Stromal cell of bone marrow (primary cell): Measurements from ENCODE around the gene CAP2.
A peak's percentile ranks its signal among the peaks of the same experiment; 100 is the strongest.
"Not testable (repeated sequence)": the region's sequence is repeated elsewhere in the genome, so short reads cannot be mapped to it uniquely, and the experiment has no call there.

Experiments
- DNase-seq: peaks from one replicate; pipeline ENCODE4 v3.0.0-alpha.2; 2012; ENCODE audit warnings: low read depth

The CAP2 gene

GRCh38 chr6:17397764-17398194, 4.4 kb downstream of the CAP2 start:
- no peak for DNase-seq

- DNase-seq: not testable (repeated sequence)
Observed at GRCh38 chr6:17405181-17405943, 12.0 kb downstream of the CAP2 start.

GRCh38 chr6:17405944-17406245, 12.5 kb downstream of the CAP2 start:
- DNase-seq: no peak

DNA sequence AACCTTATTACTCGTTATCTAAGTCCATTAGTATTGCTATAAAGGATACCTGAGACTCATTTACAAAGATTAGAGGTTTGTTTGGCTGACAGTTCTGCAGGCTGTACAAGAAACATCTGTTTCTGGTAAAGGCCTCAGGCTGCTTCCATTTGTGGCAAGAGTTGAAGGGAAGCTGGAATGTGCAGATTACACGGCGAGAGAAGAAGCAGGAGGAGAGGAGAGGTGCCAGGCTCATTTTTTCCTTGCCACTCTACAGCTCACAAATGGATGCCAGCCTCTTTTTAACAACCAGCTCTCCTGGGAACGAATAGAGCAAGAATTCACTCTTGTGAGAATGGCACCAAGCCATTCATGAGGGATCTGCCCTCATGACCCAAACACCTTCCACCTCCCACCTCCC, 14.7 kb downstream of the CAP2 start:
- DNase-seq: no peak

DNA sequence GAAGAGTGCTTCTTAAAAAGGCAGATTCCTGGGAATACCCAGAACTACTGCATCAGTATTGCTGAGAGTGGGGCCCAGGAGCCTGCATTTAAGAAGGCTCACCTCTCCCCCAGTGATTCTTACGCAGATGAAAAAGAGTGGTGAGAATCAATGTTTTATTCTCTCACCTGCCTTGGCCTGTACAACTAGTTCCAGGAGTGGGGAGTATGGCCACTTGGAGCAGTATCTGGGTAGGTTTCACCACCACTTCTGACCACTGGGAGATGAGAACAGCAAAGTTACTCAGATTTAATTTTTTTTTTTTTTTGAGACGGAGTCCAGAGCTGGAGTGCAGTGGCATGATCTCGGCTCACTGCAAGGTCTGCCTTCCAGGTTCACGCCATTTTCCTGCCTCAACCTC, 16.9 kb downstream of the CAP2 start:
- no peak for DNase-seq

DNA sequence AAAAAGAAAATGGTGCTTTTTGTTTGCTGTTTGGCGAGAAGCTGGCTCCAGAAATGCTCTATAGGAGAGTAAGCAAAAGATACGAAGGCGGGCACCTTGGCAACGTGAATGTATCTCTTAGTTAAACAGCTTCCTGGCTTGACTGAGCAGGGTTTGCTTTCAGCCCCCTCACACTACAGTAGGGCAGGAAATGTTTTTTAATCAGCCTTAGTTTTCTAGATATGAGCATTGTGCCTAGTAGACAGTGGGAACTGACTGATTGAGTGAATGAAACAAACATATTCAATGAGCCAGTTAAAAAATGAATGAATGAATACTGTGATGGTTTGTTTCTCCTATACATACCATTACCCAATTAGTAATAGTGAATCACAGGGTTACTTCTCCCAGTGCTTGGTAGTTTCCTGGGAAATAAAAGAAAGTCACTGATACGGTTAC, 19.9 kb downstream of the CAP2 start:
- no peak for DNase-seq

DNA sequence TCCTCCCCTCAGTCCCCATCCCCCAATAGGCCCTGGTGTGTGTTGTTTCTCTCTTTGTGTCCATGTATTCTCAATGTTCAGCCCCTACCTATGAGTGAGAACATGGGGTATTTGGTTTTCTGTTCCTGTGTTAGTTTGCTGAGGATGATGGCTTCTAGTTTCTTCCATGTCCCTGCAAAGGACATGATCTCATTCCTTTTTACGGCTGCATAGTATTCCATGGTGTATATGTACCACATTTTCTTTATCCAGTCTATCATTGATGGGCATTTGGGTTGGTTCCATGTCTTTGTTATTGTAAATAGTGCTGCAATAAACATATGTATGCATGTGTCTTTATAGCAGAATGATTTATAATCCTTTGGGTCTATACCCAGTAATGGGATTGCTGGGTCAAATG, 21.0 kb downstream of the CAP2 start:
- DNase-seq: not testable (repeated sequence)

DNA sequence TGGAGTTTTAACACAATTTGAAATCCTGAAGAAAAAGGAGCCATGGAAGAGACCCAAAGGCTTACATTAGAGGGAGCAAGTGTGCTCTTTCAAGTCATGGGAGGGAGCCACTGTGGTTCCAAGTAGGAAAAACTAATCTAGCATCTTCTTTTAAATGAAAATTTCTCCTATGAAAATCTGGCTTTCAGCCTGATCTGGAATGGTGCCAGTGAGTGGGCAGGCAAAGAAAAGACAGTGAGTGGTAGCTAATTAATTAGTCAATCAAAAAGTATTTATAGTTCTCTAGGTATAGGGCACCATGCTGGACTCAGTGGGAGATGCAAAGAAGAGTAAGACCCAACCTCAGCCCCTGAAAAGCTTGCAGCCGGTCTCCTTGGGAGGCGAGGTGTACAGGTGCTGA, 21.9 kb downstream of the CAP2 start:
- DNase-seq: no peak

GRCh38 chr6:17416806-17417205, 23.4 kb downstream of the CAP2 start:
- DNase-seq: no peak

- DNase-seq: peak; percentile 75
Observed at GRCh38 chr6:17417817-17418216, 24.4 kb downstream of the CAP2 start.

DNA sequence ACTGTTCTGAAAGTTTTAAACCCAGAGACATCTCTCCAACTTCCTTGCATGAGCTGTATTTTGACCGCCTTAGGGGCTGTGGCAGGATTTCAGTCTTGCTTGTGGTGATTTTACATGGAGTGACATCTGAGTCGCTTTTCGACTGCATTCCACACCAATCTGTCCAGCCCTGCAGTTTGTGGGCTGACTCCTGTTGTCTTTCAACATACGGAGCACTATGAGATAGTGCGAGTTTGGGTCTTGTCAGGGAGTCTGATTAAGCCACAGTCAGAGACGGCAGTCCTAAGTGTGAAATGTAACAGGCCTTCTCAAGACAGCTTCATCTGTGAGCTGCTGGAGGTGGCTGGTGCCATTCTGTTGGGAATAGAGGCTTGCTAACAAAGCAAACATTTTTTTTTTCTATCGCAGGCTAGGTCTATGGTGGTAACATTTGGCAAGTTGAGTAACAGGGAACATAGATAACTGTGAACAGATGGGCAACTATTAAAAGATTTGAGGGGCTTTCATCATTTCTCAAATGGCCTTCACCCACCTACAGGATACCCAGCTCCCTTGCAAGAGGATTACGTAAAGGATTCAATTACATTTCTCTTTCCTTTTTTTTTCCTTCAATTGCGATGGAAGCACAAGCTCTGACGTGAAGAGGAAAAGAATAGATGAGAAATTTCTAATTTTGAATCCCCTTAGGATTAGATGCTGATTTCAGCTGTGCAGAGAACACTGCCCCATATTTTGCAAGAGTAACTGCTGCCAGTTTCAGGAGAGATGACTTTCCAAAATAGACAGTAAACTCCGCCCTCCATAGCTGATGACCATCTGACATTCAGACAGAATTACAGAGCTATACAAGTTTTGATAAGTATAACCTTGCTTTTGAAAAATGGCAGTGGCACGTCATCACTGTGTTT, 25.1 kb downstream of the CAP2 start:
- peak; percentile 72 for DNase-seq

DNA sequence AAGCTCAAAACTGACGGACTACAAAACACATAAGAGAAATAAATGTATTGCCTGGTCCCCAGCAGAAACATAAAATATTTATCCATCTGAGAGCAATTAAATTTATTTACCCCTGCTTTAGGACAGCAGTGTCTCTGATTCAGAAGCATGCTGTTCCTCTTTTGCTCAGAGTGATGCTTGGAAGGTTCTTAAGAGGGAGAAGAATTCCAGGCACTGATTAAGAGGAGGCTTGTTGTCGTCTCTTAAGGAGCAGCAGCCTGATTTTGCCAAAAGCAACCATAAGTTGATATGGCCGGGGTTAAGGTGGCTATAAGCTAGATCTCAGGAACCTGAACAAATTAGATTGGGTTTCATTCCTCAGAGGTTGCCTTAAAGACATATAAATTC, 25.8 kb downstream of the CAP2 start:
- DNase-seq: no peak

DNA sequence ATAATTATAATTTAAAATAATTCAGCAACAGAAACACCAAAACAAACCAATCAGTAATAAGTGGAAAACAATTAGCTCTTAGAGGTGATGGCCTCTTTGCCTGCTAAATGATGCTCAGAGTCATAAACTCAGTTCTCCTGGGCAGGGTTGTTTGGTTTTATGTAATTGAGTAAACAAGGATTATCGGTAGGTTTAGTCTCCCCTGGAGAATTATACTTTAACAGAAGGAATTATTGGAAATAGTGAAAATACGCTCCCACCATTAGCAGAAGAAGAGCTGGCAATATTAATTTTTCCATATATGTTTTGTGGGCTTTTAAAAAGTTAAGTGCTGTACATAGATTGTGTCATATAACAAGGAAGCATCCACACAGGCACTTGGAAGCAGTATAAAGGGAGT, 27.0 kb downstream of the CAP2 start:
- DNase-seq: no peak

GRCh38 chr6:17421406-17421805, 28.0 kb downstream of the CAP2 start:
- DNase-seq: no peak

DNA sequence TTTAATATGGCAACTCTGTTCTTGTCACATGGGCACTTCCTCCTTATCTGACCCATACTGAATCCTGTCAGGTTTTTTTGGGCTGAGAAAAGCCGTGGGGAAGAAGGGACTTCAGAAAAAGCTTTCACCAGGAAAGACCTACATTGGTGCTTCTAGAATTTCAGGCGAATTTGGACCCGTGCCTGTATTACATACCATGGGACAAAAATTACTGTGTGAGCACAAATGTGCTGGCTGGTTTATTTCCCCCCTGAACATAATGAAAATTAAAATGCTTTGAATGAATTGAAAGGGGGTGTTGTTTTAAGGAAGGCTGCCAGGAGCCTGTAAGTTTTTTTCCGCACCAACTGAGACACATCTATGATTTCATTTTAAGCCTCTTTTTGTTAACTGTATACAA, 29.6 kb downstream of the CAP2 start:
- no peak for DNase-seq

DNA sequence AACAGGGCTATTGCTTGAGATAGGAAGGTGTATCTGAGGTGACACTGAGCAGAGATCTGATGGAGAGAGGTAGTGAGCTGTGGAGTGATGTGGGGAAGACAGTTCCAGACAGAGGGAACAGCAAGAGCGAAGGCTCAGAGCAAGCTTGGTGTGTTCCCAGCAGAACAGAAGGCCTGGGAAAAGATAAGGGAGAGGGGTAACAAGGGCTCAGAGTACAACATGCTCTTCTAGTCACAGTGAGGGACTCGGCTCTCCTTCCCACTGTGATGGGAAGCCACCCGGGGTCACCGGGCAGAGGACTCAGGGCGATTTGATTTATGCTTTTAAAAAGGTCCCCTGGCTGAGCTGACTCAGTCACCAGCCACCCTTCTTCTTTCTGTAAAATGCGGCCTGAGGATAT, 33.7 kb downstream of the CAP2 start:
- DNase-seq: no peak

GRCh38 chr6:17427617-17428016, 34.2 kb downstream of the CAP2 start:
- no peak for DNase-seq

DNA sequence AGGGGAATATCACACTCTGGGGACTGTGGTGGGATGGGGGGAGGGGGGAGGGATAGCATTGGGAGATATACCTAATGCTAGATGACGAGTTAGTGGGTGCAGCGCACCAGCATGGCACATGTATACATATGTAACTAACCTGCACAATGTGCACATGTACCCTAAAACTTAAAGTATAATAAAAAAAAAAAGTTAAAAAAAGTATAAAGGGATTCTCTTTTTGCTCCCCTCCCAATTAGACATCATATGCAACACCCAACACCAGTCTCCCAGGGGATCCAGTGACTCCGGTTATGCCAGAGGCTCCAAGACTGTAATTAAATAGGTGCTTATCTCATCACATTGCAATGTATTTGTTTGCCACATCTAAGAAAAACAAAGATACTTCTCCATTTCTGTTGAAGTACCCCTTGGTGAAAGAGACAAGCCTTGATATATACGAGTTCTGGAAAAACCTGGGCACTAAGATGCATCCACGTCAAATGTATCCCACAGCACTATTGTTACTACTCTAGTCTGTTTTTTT, 35.3 kb downstream of the CAP2 start:
- DNase-seq: not testable (repeated sequence)

DNA sequence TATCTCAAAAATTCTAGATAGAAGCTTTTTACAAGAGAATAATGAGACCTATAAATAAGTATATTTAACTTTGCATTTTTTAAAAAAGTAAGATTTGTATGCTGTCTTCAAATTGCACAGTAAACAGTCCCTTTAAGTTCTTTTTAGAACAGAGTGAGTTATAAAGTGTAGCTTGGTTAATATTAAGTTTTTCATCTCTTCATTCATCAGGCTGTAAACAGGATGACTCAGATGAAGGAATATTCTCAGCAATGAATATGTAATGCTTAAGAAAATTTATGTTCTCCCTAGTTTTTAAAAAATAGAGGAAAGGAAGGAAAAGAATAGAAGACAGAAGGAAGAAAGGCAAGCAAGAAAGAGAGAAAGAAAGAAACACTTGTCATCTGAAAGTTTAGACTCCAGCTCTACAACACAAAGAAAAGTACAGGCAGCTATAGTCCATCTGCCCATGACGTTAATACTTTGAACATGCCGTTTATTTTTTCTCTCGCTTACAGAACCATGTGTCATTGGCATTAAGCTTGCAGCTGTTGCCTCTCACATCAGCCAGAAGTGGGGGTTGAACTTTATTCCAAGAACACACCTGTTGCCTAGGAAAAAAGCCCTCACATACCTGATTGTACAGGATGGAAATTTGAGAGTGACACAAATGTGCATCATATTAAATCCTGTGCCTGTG, 36.1 kb downstream of the CAP2 start:
- DNase-seq: no peak

DNA sequence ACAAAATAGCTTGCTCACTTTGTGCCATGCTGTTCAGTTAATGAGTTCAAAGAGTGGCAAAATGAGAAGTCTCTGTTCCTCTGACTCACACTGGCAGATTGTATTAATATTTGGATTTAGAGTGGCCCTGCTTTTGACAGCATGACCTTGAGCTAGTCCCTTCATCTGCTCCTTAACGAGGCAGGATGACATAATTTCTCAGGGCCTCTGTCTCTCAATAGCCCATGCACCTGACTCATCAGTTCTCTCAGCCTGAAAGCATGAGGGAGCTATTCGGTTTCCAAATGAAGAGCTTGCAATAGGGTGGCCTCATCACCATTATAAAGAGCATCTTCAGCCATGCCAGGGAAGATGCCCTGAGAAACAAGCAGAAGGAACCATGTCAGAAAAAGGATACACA, 38.2 kb downstream of the CAP2 start:
- no peak for DNase-seq

GRCh38 chr6:17432356-17432755, 39.0 kb downstream of the CAP2 start:
- DNase-seq: no peak

GRCh38 chr6:17439243-17439993, 46.0 kb downstream of the CAP2 start:
- DNase-seq: no peak
